ENCODE data around the gene SMOC2.

Gene SMOC2

GRCh38 chr6:168520233-168520632, 79.2 kb downstream of the SMOC2 start:
- Histone ChIP-seq H3K4me3 (ENCODE audit: low read length) (no peak overlapping the region), H3K36me3 (ENCODE audit: control insufficient read depth, insufficient read depth, low read length, severe bottlenecking) (no peaks in the 10 kb centered on the region), H3K9me3 (ENCODE audit: control insufficient read depth, low read length) (no peaks in the 10 kb centered on the region), H3K4me1 (ENCODE audit: control insufficient read depth, insufficient read depth, low read length) (peaks cover 8% of the 10 kb centered on the region), H3K27me3 (replicated peaks; ENCODE audit: control insufficient read depth, insufficient read depth, low read length) (no peaks in the 10 kb centered on the region), H3K9ac (ENCODE audit: low read length) (no peak overlapping the region)
- DNase-seq (ENCODE audit: low read depth), result no peak

DNA sequence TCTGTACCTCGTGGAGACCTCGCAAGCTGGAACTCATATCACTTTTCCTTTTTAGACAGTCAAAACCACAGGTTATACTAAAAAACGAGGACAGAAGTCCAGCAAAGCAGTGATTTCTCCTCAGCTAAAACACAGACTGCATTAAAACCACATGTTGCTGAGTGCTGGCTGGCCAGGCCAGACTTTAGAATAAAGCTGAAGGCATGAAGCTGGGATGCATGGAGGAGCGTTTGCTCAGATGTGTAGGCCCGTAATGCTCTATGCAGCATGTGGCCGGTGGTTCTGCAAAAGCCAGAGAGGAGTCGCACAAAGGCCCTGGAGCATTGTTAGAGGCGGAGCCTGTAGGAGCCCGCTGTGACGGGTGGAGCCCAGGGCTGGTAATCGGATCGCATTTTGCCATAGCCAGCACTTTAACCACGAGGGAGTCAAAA, 83.6 kb downstream of the SMOC2 start:
- H3K4me1 ChIP-seq (ENCODE audit: control insufficient read depth, insufficient read depth, low read length), result peaks cover 40% of the 10 kb centered on the region
- no peaks in the 10 kb centered on the region for H3K9me3 ChIP-seq (ENCODE audit: control insufficient read depth, low read length)
- no peaks in the 10 kb centered on the region for H3K27me3 ChIP-seq (replicated peaks; ENCODE audit: control insufficient read depth, insufficient read depth, low read length)
- H3K36me3 ChIP-seq (ENCODE audit: control insufficient read depth, insufficient read depth, low read length, severe bottlenecking), result no peaks in the 10 kb centered on the region
- no peak overlapping the region for H3K4me3 ChIP-seq (ENCODE audit: low read length)
- DNase-seq (ENCODE audit: low read depth), result no peak
- H3K9ac ChIP-seq (ENCODE audit: low read length), result no peak overlapping the region

DNA sequence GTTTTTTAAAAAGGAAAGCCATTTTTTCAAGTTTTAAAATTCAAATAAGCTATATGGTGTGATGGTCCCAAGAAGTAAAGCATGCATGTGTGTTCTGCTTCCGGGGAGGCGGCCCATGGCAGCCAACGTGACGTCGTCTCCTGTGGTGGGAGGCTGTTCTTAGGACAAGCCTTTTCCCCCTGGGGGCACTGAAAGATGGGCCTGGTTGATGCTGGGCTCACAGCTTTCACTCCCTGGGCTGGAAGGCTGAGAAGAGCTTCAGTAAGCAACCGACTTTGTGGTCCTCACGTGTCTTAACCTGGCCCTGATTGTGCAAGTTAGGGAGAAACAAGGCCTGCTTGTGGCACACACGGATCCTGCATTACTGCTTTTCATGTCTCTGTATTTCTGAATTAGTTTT, 84.1 kb downstream of the SMOC2 start:
- Histone ChIP-seq H3K4me1 (ENCODE audit: control insufficient read depth, insufficient read depth, low read length) (peaks cover 40% of the 10 kb centered on the region), H3K27me3 (replicated peaks; ENCODE audit: control insufficient read depth, insufficient read depth, low read length) (no peaks in the 10 kb centered on the region)

GRCh38 chr6:168525926-168526630, 85.1 kb downstream of the SMOC2 start:
- no peaks in the 10 kb centered on the region for H3K9me3 ChIP-seq (ENCODE audit: control insufficient read depth, low read length)
- no peak overlapping the region for H3K9ac ChIP-seq (ENCODE audit: low read length)
- no peaks in the 10 kb centered on the region for H3K27me3 ChIP-seq (replicated peaks; ENCODE audit: control insufficient read depth, insufficient read depth, low read length)
- no peaks in the 10 kb centered on the region for H3K36me3 ChIP-seq (ENCODE audit: control insufficient read depth, insufficient read depth, low read length, severe bottlenecking)
- peaks cover 40% of the 10 kb centered on the region for H3K4me1 ChIP-seq (ENCODE audit: control insufficient read depth, insufficient read depth, low read length)
- no peak for DNase-seq (ENCODE audit: low read depth)
- no peak overlapping the region for H3K4me3 ChIP-seq (ENCODE audit: low read length)

More for the DNA sequence above, 84.1 kb downstream of the SMOC2 start:
- Histone ChIP-seq H3K4me3 (ENCODE audit: low read length) (no peak overlapping the region), H3K36me3 (ENCODE audit: control insufficient read depth, insufficient read depth, low read length, severe bottlenecking) (no peaks in the 10 kb centered on the region), H3K9ac (ENCODE audit: low read length) (no peak overlapping the region), H3K9me3 (ENCODE audit: control insufficient read depth, low read length) (no peaks in the 10 kb centered on the region)
- no peak for DNase-seq (ENCODE audit: low read depth)

DNA sequence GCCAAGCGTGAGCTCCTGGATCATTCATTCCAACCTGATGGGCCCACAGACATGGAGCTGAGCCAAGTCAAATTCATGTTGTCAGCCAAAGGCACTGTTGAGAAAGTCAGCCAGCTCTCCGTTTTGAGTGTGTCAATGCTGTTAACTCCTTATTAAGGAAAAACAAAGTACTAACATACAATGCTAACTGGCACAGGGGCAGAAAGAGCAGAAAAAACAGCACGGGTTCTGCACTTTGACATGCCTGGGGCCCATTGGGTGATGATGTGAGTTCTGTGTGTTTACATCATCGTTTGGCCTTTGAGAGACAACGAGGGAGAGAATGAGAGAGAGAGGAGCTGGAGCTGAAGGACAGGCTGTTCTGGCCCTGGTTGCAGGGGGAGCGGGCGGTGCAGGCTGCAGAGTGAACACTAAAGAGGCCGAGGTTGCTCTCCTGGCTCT, 85.9 kb downstream of the SMOC2 start:
- H3K4me1 ChIP-seq (ENCODE audit: control insufficient read depth, insufficient read depth, low read length), result peaks cover 40% of the 10 kb centered on the region
- H3K36me3 ChIP-seq (ENCODE audit: control insufficient read depth, insufficient read depth, low read length, severe bottlenecking), result no peaks in the 10 kb centered on the region
- H3K9me3 ChIP-seq (ENCODE audit: control insufficient read depth, low read length), result no peaks in the 10 kb centered on the region
- H3K27me3 ChIP-seq (replicated peaks; ENCODE audit: control insufficient read depth, insufficient read depth, low read length), result no peaks in the 10 kb centered on the region
- DNase-seq (ENCODE audit: low read depth), result no peak
- H3K9ac ChIP-seq (ENCODE audit: low read length), result peak overlapping the region; percentile 52
- no peak overlapping the region for H3K4me3 ChIP-seq (ENCODE audit: low read length)

DNA sequence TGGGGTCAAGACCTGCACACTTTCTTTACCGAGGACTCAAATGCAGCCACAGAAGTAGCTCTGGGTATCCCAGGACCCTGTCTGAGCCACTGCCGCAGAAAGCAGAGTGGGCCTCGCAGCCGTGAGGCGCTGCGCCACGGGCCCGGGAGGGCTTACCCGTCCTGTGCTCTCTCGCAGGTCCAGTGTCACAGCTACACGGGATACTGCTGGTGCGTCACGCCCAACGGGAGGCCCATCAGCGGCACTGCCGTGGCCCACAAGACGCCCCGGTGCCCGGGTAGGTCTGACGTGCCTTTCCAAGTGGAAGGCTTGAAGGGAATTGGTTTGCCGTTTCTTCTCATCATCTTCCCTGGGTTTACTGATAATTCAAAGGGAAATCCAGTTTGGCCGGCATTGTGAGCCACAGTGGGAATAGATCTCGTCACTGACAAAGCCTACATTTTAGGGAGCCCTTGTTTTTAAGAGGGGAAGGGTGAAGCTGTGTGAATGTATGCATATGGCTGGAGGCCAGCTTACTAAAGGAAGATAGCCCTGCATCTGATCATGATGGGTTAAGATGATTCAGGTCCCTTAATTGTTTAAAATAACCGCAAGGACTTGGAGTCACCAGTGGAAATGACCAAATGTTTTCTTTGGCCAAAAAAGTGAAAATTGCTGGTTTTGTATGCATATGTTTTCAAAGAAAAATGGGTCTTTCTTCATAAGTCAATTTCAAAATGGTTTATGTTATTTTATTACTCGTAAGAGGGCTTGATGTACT, 86.6 kb downstream of the SMOC2 start:
- H3K9ac ChIP-seq (ENCODE audit: low read length), result peak overlapping the region; percentile 52
- H3K9me3 ChIP-seq (ENCODE audit: control insufficient read depth, low read length), result no peaks in the 10 kb centered on the region
- no peaks in the 10 kb centered on the region for H3K36me3 ChIP-seq (ENCODE audit: control insufficient read depth, insufficient read depth, low read length, severe bottlenecking)
- H3K4me1 ChIP-seq (ENCODE audit: control insufficient read depth, insufficient read depth, low read length), result peaks cover 40% of the 10 kb centered on the region
- no peak for DNase-seq (ENCODE audit: low read depth)
- no peaks in the 10 kb centered on the region for H3K27me3 ChIP-seq (replicated peaks; ENCODE audit: control insufficient read depth, insufficient read depth, low read length)
- no peak overlapping the region for H3K4me3 ChIP-seq (ENCODE audit: low read length)

DNA sequence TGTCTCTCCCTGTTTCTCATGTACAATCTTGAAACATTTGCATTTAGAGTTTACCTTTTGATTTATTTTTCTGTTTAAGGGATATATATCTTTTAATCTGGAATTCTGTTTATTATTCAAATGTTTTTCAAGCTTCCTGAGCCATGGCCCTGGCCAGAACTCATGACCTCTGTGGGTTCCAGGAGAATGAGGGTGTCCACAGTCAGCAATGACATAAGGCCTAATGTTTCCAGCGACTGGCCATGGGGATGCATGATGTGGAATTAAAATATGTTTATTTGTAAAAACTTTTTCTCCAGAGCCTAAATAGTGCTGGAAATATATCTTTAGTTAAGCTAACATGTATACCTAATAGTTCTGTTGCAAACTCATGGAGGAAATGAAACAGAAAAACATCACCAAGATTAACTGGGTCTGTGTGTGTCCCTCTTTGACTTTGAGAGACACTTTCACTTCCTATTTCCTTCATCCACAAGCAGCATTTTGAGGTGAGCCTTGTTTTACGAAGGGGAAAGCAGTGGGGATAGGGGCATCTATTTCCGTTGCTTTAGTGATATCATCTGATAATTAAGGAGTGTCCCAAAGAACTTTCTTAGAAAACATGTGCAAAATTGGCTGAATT, 87.6 kb downstream of the SMOC2 start:
- H3K36me3 ChIP-seq (ENCODE audit: control insufficient read depth, insufficient read depth, low read length, severe bottlenecking), result no peaks in the 10 kb centered on the region
- H3K27me3 ChIP-seq (replicated peaks; ENCODE audit: control insufficient read depth, insufficient read depth, low read length), result no peaks in the 10 kb centered on the region
- H3K9me3 ChIP-seq (ENCODE audit: control insufficient read depth, low read length), result no peaks in the 10 kb centered on the region
- no peak overlapping the region for H3K4me3 ChIP-seq (ENCODE audit: low read length)
- peaks cover 46% of the 10 kb centered on the region for H3K4me1 ChIP-seq (ENCODE audit: control insufficient read depth, insufficient read depth, low read length)
- no peak for DNase-seq (ENCODE audit: low read depth)
- H3K9ac ChIP-seq (ENCODE audit: low read length), result peak overlapping the region; percentile 39

GRCh38 chr6:168529214-168529613, 88.2 kb downstream of the SMOC2 start:
- no peaks in the 10 kb centered on the region for H3K27me3 ChIP-seq (replicated peaks; ENCODE audit: control insufficient read depth, insufficient read depth, low read length)
- peaks cover 49% of the 10 kb centered on the region for H3K4me1 ChIP-seq (ENCODE audit: control insufficient read depth, insufficient read depth, low read length)
- H3K36me3 ChIP-seq (ENCODE audit: control insufficient read depth, insufficient read depth, low read length, severe bottlenecking), result no peaks in the 10 kb centered on the region
- H3K9ac ChIP-seq (ENCODE audit: low read length), result no peak overlapping the region
- DNase-seq (ENCODE audit: low read depth), result no peak
- no peaks in the 10 kb centered on the region for H3K9me3 ChIP-seq (ENCODE audit: control insufficient read depth, low read length)
- H3K4me3 ChIP-seq (ENCODE audit: low read length), result no peak overlapping the region

- DNase-seq (ENCODE audit: low read depth), result no peak
- H3K4me3 ChIP-seq (ENCODE audit: low read length), result no peak overlapping the region
- no peak overlapping the region for H3K9ac ChIP-seq (ENCODE audit: low read length)
- H3K36me3 ChIP-seq (ENCODE audit: control insufficient read depth, insufficient read depth, low read length, severe bottlenecking), result no peaks in the 10 kb centered on the region
- no peaks in the 10 kb centered on the region for H3K9me3 ChIP-seq (ENCODE audit: control insufficient read depth, low read length)
- H3K27me3 ChIP-seq (replicated peaks; ENCODE audit: control insufficient read depth, insufficient read depth, low read length), result no peaks in the 10 kb centered on the region
- H3K4me1 ChIP-seq (ENCODE audit: control insufficient read depth, insufficient read depth, low read length), result peaks cover 40% of the 10 kb centered on the region
These were observed 89.7 kb downstream of the SMOC2 start for GRCh38 chr6:168530653-168531071.

- no peak for DNase-seq (ENCODE audit: low read depth)
- Histone ChIP-seq H3K4me3 (ENCODE audit: low read length) (no peak overlapping the region), H3K9ac (ENCODE audit: low read length) (no peak overlapping the region), H3K4me1 (ENCODE audit: control insufficient read depth, insufficient read depth, low read length) (peaks cover 31% of the 10 kb centered on the region), H3K27me3 (replicated peaks; ENCODE audit: control insufficient read depth, insufficient read depth, low read length) (no peaks in the 10 kb centered on the region), H3K36me3 (ENCODE audit: control insufficient read depth, insufficient read depth, low read length, severe bottlenecking) (no peaks in the 10 kb centered on the region), H3K9me3 (ENCODE audit: control insufficient read depth, low read length) (no peaks in the 10 kb centered on the region)
These were observed 91.1 kb downstream of the SMOC2 start for GRCh38 chr6:168532070-168532469.

GRCh38 chr6:168533414-168533813, 92.4 kb downstream of the SMOC2 start:
- H3K4me3 ChIP-seq (ENCODE audit: low read length), result no peak overlapping the region
- H3K9me3 ChIP-seq (ENCODE audit: control insufficient read depth, low read length), result no peaks in the 10 kb centered on the region
- H3K36me3 ChIP-seq (ENCODE audit: control insufficient read depth, insufficient read depth, low read length, severe bottlenecking), result no peaks in the 10 kb centered on the region
- peak overlapping the region; percentile 33 for H3K9ac ChIP-seq (ENCODE audit: low read length)
- peaks cover 18% of the 10 kb centered on the region for H3K4me1 ChIP-seq (ENCODE audit: control insufficient read depth, insufficient read depth, low read length)
- no peaks in the 10 kb centered on the region for H3K27me3 ChIP-seq (replicated peaks; ENCODE audit: control insufficient read depth, insufficient read depth, low read length)
- DNase-seq (ENCODE audit: low read depth), result no peak
